ENCODE results near the gene ATP13A3.

Gene ATP13A3

GRCh38 chr3:194439881-194440550 lies 46.8 kb downstream of the ATP13A3 start:
- DNase-seq: no peak

GRCh38 chr3:194434503-194434902 lies 52.3 kb downstream of the ATP13A3 start:
- DNase-seq: no peak

- no peak for DNase-seq
These were observed 55.2 kb downstream of the ATP13A3 start for GRCh38 chr3:194431554-194431953.

GRCh38 chr3:194425399-194425798 lies 61.4 kb downstream of the ATP13A3 start:
- no peak for DNase-seq

- DNase-seq: no peak
These were observed 61.8 kb downstream of the ATP13A3 start for GRCh38 chr3:194424953-194425352.

GRCh38 chr3:194424373-194424772 lies 62.4 kb downstream of the ATP13A3 start:
- DNase-seq: no peak

- no peak for DNase-seq
These were observed 63.5 kb downstream of the ATP13A3 start for GRCh38 chr3:194423317-194423716.

- no peak for DNase-seq
These were observed 64.6 kb downstream of the ATP13A3 start for GRCh38 chr3:194422188-194422587.

GRCh38 chr3:194418671-194419070 lies 68.1 kb downstream of the ATP13A3 start:
- no peak for DNase-seq

- DNase-seq: no peak
These were observed 79.4 kb downstream of the ATP13A3 start for GRCh38 chr3:194407423-194407822.

- DNase-seq: no peak
These were observed 81.0 kb downstream of the ATP13A3 start for GRCh38 chr3:194405766-194406165.

- DNase-seq: no peak
These were observed 82.2 kb downstream of the ATP13A3 start for GRCh38 chr3:194404365-194405140.

GRCh38 chr3:194401868-194402329 lies 84.9 kb downstream of the ATP13A3 start:
- no peak for DNase-seq

- no peak for DNase-seq
These were observed 85.5 kb downstream of the ATP13A3 start for GRCh38 chr3:194401346-194401745.

- no peak for DNase-seq
These were observed 86.9 kb downstream of the ATP13A3 start for GRCh38 chr3:194399874-194400411.

GRCh38 chr3:194399166-194399565 lies 87.6 kb downstream of the ATP13A3 start, which contains the start of gene GP5:
GP5 (minus strand) TSS chr3:194399266; CDS start chr3:194398282, 984 bp downstream.
- no peak for DNase-seq

- DNase-seq: no peak
These were observed 89.0 kb downstream of the ATP13A3 start for GRCh38 chr3:194397757-194398312.

GRCh38 chr3:194396859-194397756 lies 89.7 kb downstream of the ATP13A3 start:
- DNase-seq: no peak

GRCh38 chr3:194396539-194396858 lies 90.3 kb downstream of the ATP13A3 start:
- DNase-seq: no peak

- no peak for DNase-seq
These were observed 90.8 kb downstream of the ATP13A3 start for GRCh38 chr3:194395778-194396538.

- DNase-seq: no peak
These were observed 91.6 kb downstream of the ATP13A3 start for GRCh38 chr3:194395212-194395611.

GRCh38 chr3:194392576-194392975 lies 94.2 kb downstream of the ATP13A3 start:
- no peak for DNase-seq
